SH-SY5Y (cell line): ENCODE results near the gene CCDC171.

Experiments used
- GATA2 ChIP-seq: IDR thresholded peaks from 2 replicates; pipeline ENCODE4 v1.6.1; 2011; ENCODE audit warnings: mild to moderate bottlenecking, low read depth, low read length
- GATA3 ChIP-seq: IDR thresholded peaks from 2 replicates; pipeline ENCODE4 v1.6.1; 2011; ENCODE audit warnings: low read depth, mild to moderate bottlenecking, low read length, moderate library complexity

GRCh38 chr9:15584379-15584778, 31.5 kb downstream of the CCDC171 start:
- TF ChIP-seq GATA3 (no peak), GATA2 (no peak)
